Liver (tissue), 9 donors: ENCODE data around the gene CTXND1. TPM values are rescaled to one million over a fixed set of nuclear protein-coding genes. Genes with fewer than 3 reads are reported as not detected.

Source experiments
- DNase-seq: peaks from one replicate; pipeline ENCODE4 v3.0.0-alpha.2; 2017; ENCODE audit warnings: low spot score
- H3K27ac ChIP-seq, 2 donors: one replicate each; pipeline ENCODE4 v1.7.0; 2013; ENCODE audit warnings: inconsistent platforms in 2 of 2, low read length in 2 of 2, control low read depth in 1 of 2, low read depth in 1 of 2, mild to moderate bottlenecking in 1 of 2
- H3K27me3 ChIP-seq, 4 donors: one replicate each; pipeline versions ENCODE4 v1.6.1 to v1.7.0; 2013; ENCODE audit warnings: low read length in 3 of 4, inconsistent platforms in 1 of 4, mild to moderate bottlenecking in 1 of 4, moderate library complexity in 1 of 4; ENCODE audit not compliant: control insufficient read depth in 4 of 4, insufficient read depth in 4 of 4
- H3K36me3 ChIP-seq, 4 donors: one replicate each; pipeline versions ENCODE4 v1.6.1 to v1.7.0; 2013; ENCODE audit warnings: low read length in 3 of 4, mild to moderate bottlenecking in 3 of 4, low read depth in 1 of 4, moderate library complexity in 1 of 4; ENCODE audit not compliant: control insufficient read depth in 4 of 4, insufficient read depth in 3 of 4
- H3K4me1 ChIP-seq, 4 donors: one replicate each; pipeline versions ENCODE4 v1.6.1 to v1.7.0; 2013; ENCODE audit warnings: low read length in 3 of 4, mild to moderate bottlenecking in 3 of 4, moderate library complexity in 1 of 4; ENCODE audit not compliant: control insufficient read depth in 4 of 4, insufficient read depth in 4 of 4
- H3K4me3 ChIP-seq, 3 donors: one replicate each; pipeline versions ENCODE4 v1.6.1 to v1.7.0; 2013; ENCODE audit warnings: low read length in 3 of 3, control low read depth in 1 of 3, low read depth in 1 of 3, mild to moderate bottlenecking in 1 of 3
- H3K9ac ChIP-seq, 2 donors: one replicate each; pipeline ENCODE4 v1.7.0; 2013; ENCODE audit warnings: low read length in 2 of 2, mild to moderate bottlenecking in 2 of 2, moderate library complexity in 2 of 2, control low read depth in 1 of 2, low read depth in 1 of 2
- H3K9me3 ChIP-seq, 4 donors: one replicate each; pipeline versions ENCODE4 v1.6.1 to v1.7.0; 2013; ENCODE audit warnings: low read length in 3 of 4; ENCODE audit not compliant: control insufficient read depth in 4 of 4
- ATF3 ChIP-seq: IDR thresholded peaks from 2 replicates; pipeline ENCODE4 v1.6.1; 2016; ENCODE audit warnings: antibody characterized with exemption
- EGR1 ChIP-seq, 2 donors: IDR thresholded peaks; 2 replicates each; pipeline ENCODE4 v1.6.1; 2016 to 2018; ENCODE audit warnings: antibody characterized with exemption in 2 of 2, low read depth in 2 of 2
- FOXA1 ChIP-seq: IDR thresholded peaks from 2 replicates; pipeline ENCODE4 v1.6.1; 2016; ENCODE audit warnings: antibody characterized with exemption
- FOXA2 ChIP-seq: IDR thresholded peaks from 2 replicates; pipeline ENCODE4 v1.6.1; 2016; ENCODE audit warnings: antibody characterized with exemption
- HNF4A ChIP-seq, 2 donors: conservative IDR thresholded peaks; 2 replicates each; pipeline ENCODE4 v1.6.1; 2016; ENCODE audit warnings: antibody characterized with exemption in 2 of 2, mild to moderate bottlenecking in 2 of 2
- HNF4G ChIP-seq: IDR thresholded peaks from 2 replicates; pipeline ENCODE4 v1.6.1; 2016; ENCODE audit warnings: antibody characterized with exemption
- JUND ChIP-seq, 2 donors: IDR thresholded peaks; 2 replicates each; pipeline ENCODE4 v1.6.1; 2016; ENCODE audit warnings: antibody characterized with exemption in 2 of 2
- MAX ChIP-seq: IDR thresholded peaks from 2 replicates; pipeline ENCODE4 v1.6.1; 2016; ENCODE audit warnings: antibody characterized with exemption
- REST ChIP-seq: IDR thresholded peaks from 2 replicates; pipeline ENCODE4 v1.6.1; 2016; ENCODE audit warnings: antibody characterized with exemption, mild to moderate bottlenecking
- RXRA ChIP-seq, 2 donors: IDR thresholded peaks; 2 replicates each; pipeline ENCODE4 v1.6.1; 2017 to 2018; ENCODE audit warnings: antibody characterized with exemption in 2 of 2, mild to moderate bottlenecking in 1 of 2
- SP1 ChIP-seq: IDR thresholded peaks from 2 replicates; pipeline ENCODE4 v1.6.1; 2018; ENCODE audit warnings: antibody characterized with exemption, mild to moderate bottlenecking
- TAF1 ChIP-seq: conservative IDR thresholded peaks from 2 replicates; pipeline ENCODE4 v1.6.1; 2016; ENCODE audit warnings: antibody characterized with exemption, mild to moderate bottlenecking
- YY1 ChIP-seq: IDR thresholded peaks from 2 replicates; pipeline ENCODE4 v1.6.1; 2016; ENCODE audit warnings: antibody characterized with exemption, mild to moderate bottlenecking
- WGBS: extraction: QIAGEN DNeasy Blood & Tissue Kit; methylation state at CpG from one replicate; pipeline ENCODE4 v1.1.7; 2013; 5-methylcytosine and 5-hydroxymethylcytosine counted together
- polyA plus RNA-seq, 2 donors: library from polyadenylated mRNA; stranded (reverse) in 1 of 2; unstranded in 1 of 2; fragments of 200-250 nt in 1 of 2; fragments of >200 nt in 1 of 2; fragmentation: Nextera tagmentation in 1 of 2; extraction: Ambion mirVana in 1 of 2; gene quantifications; one replicate each; pipeline versions ENCODE4 v1.2.1 to v1.2.3, GENCODE V29; 2013 to 2015
- total RNA-seq, 2 donors: library from RNA; depleted of rRNA; stranded (reverse); fragments of >200 nt; gene quantifications; one replicate each; pipeline ENCODE4 v1.2.3, GENCODE V29; 2014
- TF ChIP-seq, protein P1 (sequence below): IDR thresholded peaks from 2 replicates; pipeline ENCODE4 v1.6.1; 2016; ENCODE audit warnings: antibody characterized with exemption
- TF ChIP-seq, protein P2 (sequence below): fragments of 150-350 bp; IDR thresholded peaks from 2 replicates; pipeline ENCODE4 v1.5.1; 2017; ENCODE audit warnings: improper control_type of control experiment, low read depth, low read length; ENCODE audit not compliant: missing input control
- donor health status: healthy.
- donor health status: healthy.
- donor health status: healthy.
- donor health status: healthy.
- donor health status: healthy.

The CTXND1 gene
- total and polyA plus RNA-seq, 4 donors = 2.9 to 4.1 (median 3.1) TPM

DNA sequence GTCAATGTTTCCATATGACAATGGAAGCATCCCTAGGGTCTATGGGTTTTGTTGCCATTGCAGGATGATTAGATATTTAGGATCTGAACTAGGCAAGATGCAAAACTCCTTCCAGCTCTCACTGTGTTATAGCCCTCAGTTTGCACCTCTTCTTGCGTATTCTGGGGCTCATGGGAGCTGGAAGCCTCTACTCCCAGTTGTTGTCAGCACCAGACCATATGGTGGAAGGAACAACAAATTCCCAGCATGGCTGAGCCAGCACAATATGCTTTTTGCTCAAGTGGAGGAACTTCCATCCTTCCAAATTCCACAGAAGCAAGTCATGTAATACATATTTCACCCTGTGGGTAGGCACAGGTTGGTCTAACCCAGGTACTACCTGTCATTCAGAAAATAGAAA, 18.5 kb upstream of the CTXND1 start:
- no peak overlapping the region for H3K27ac ChIP-seq
- 91% methylated on average over 1 of the region's 1 CpG for WGBS
- no peak for DNase-seq

DNA sequence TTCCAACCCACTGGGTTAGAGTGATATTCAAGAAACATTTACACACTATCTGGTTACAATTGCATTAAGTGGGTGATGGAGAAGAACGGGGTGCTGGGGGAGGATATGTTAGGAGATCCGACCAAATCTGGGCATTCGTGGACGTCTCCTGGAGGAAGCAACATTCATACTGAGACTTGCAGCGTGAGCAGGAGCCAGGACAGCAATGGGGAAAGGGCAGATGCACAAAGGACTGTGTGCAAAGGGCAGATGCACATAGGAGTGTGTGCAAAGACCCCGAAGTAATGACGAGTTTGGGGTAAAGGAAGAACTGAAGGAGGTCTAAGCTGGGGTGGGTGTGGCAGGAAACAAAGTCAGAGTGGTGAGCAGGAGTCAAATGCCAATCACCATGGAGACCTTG, 16.1 kb upstream of the CTXND1 start:
- H3K4me3 ChIP-seq = no peak overlapping the region
- no peak for DNase-seq
- H3K27ac ChIP-seq = no peak overlapping the region
- 86% methylated on average over 7 of the region's 7 CpGs for WGBS
- H3K36me3 ChIP-seq = no peaks in the 10 kb centered on the region
- H3K9ac ChIP-seq = no peak overlapping the region
- no peaks in the 10 kb centered on the region for H3K9me3 ChIP-seq
- no peaks in the 10 kb centered on the region for H3K27me3 ChIP-seq
- H3K4me1 ChIP-seq = no peaks in the 10 kb centered on the region
- no peak for TF ChIP-seq REST
- TF ChIP-seq FOXA2 = no peak
- TF ChIP-seq, protein P1, sequence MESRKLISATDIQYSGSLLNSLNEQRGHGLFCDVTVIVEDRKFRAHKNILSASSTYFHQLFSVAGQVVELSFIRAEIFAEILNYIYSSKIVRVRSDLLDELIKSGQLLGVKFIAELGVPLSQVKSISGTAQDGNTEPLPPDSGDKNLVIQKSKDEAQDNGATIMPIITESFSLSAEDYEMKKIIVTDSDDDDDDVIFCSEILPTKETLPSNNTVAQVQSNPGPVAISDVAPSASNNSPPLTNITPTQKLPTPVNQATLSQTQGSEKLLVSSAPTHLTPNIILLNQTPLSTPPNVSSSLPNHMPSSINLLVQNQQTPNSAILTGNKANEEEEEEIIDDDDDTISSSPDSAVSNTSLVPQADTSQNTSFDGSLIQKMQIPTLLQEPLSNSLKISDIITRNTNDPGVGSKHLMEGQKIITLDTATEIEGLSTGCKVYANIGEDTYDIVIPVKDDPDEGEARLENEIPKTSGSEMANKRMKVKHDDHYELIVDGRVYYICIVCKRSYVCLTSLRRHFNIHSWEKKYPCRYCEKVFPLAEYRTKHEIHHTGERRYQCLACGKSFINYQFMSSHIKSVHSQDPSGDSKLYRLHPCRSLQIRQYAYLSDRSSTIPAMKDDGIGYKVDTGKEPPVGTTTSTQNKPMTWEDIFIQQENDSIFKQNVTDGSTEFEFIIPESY = no peak
- TF ChIP-seq RXRA (IDR thresholded peaks at IDR 0.05) = no peak
- no peak for TF ChIP-seq HNF4A (conservative IDR thresholded peaks at IDR 0.05)
- no peak for TF ChIP-seq MAX
- no peak for TF ChIP-seq HNF4G
- no peak for TF ChIP-seq JUND (IDR thresholded peaks at IDR 0.05)
- TF ChIP-seq FOXA1 = no peak

More for the DNA sequence above, 18.5 kb upstream of the CTXND1 start:
- Histone ChIP-seq H3K27me3 (no peaks in the 10 kb centered on the region), H3K36me3 (no peaks in the 10 kb centered on the region), H3K9ac (no peak overlapping the region), H3K4me1 (no peaks in the 10 kb centered on the region), H3K9me3 (no peaks in the 10 kb centered on the region), H3K4me3 (no peak overlapping the region)
- TF ChIP-seq FOXA1 (no peak), ATF3 (no peak), YY1 (no peak), TAF1 (no peak), RXRA (IDR thresholded peaks at IDR 0.05) (no peak), SP1 (no peak), HNF4G (no peak), JUND (IDR thresholded peaks at IDR 0.05) (no peak), HNF4A (conservative IDR thresholded peaks at IDR 0.05) (no peak), EGR1 (IDR thresholded peaks at IDR 0.05; ENCODE audit: low read depth in 2 of 2) (no peak), FOXA2 (no peak), REST (no peak)
- TF ChIP-seq, protein P2, sequence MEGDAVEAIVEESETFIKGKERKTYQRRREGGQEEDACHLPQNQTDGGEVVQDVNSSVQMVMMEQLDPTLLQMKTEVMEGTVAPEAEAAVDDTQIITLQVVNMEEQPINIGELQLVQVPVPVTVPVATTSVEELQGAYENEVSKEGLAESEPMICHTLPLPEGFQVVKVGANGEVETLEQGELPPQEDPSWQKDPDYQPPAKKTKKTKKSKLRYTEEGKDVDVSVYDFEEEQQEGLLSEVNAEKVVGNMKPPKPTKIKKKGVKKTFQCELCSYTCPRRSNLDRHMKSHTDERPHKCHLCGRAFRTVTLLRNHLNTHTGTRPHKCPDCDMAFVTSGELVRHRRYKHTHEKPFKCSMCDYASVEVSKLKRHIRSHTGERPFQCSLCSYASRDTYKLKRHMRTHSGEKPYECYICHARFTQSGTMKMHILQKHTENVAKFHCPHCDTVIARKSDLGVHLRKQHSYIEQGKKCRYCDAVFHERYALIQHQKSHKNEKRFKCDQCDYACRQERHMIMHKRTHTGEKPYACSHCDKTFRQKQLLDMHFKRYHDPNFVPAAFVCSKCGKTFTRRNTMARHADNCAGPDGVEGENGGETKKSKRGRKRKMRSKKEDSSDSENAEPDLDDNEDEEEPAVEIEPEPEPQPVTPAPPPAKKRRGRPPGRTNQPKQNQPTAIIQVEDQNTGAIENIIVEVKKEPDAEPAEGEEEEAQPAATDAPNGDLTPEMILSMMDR = no peak
